IMR-90 (cell line): ENCODE data around the gene ZFPM1. TPM values are rescaled to one million over a fixed set of nuclear protein-coding genes. Genes with fewer than 3 reads are reported as not detected.

ENCODE experiments used
- ATAC-seq: fragments of 200-7000 bp; cut with Tn5 transposase; 2 replicates; pipeline ENCODE4 v1.9.1; 2020; ENCODE audit warnings: low read depth, mild to moderate bottlenecking, moderate library complexity
- BruUV-seq: library from RNA; stranded (reverse); fragments of 400-500 nt; replicated peaks from 2 replicates; lab custom pipeline; 2021; lab: Mats Ljungman, UMichigan
- CTCF ChIA-PET: fragments of 300-600 bp; formaldehyde crosslinking; extraction: SDS; loops from one replicate; lab custom pipeline; 2021; ENCODE audit warnings: antibody characterized with exemption; lab: Yijun Ruan, JAX
- POLR2A ChIA-PET: fragments of 300-600 bp; sonication (Branson Sonifier 250); formaldehyde crosslinking; loops from one replicate; lab custom pipeline; 2022; ENCODE audit warnings: antibody characterized with exemption; ENCODE audit not compliant: unreplicated experiment; lab: Charles Lee
- DNase-seq: peaks from one replicate; pipeline ENCODE4 v3.0.0; 2013
- H2AFZ ChIP-seq: replicated peaks from 2 replicates; pipeline ENCODE3; 2013; ENCODE audit warnings: low read length, mild to moderate bottlenecking; ENCODE audit not compliant: poor library complexity
- H2AK5ac ChIP-seq: 2 replicates; pipeline ENCODE4 v1.6.1; 2013; ENCODE audit warnings: low read depth, low read length, inconsistent platforms
- H2AK9ac ChIP-seq: replicated peaks from 2 replicates; pipeline ENCODE3; 2013; ENCODE audit warnings: mild to moderate bottlenecking, low read depth, low read length, moderate library complexity; ENCODE audit not compliant: poor library complexity
- H2BK120ac ChIP-seq: 2 replicates; pipeline ENCODE4 v1.6.1; 2013; ENCODE audit warnings: low read depth, low read length, inconsistent platforms
- H2BK15ac ChIP-seq: 3 replicates; pipeline ENCODE4 v1.6.1; 2013; ENCODE audit warnings: low read depth, low read length, inconsistent platforms
- H2BK20ac ChIP-seq: 2 replicates; pipeline ENCODE4 v1.6.1; 2013; ENCODE audit warnings: low read depth, mild to moderate bottlenecking, inconsistent platforms, low read length, moderate library complexity
- H2BK5ac ChIP-seq: 2 replicates; pipeline ENCODE4 v1.6.1; 2013; ENCODE audit warnings: mild to moderate bottlenecking, low read depth, low read length, inconsistent platforms; ENCODE audit not compliant: poor library complexity, severe bottlenecking
- H3K14ac ChIP-seq: replicated peaks from 2 replicates; pipeline ENCODE4 v1.6.1; 2013; ENCODE audit warnings: low read depth, low read length, inconsistent platforms
- H3K18ac ChIP-seq: 2 replicates; pipeline ENCODE4 v1.6.1; 2013; ENCODE audit warnings: low read depth, low read length, control low read depth
- H3K23ac ChIP-seq: 2 replicates; pipeline ENCODE4 v1.6.1; 2013; ENCODE audit warnings: low read depth, low read length, inconsistent platforms
- H3K27ac ChIP-seq: 2 replicates; pipeline ENCODE4 v1.5.1; 2013; ENCODE audit warnings: mild to moderate bottlenecking, control low read depth, low read length; ENCODE audit not compliant: insufficient read depth
- H3K27me3 ChIP-seq: 2 replicates; pipeline ENCODE4 v1.6.1; 2013; ENCODE audit warnings: low read length; ENCODE audit not compliant: control insufficient read depth, insufficient read depth
- H3K36me3 ChIP-seq: 2 replicates; pipeline ENCODE4 v1.6.1; 2013; ENCODE audit warnings: low read length, mixed read lengths; ENCODE audit not compliant: control insufficient read depth, insufficient read depth
- H3K4ac ChIP-seq: 2 replicates; pipeline ENCODE4 v1.6.1; 2013; ENCODE audit warnings: low read depth, low read length, inconsistent platforms
- H3K4me1 ChIP-seq: 2 replicates; pipeline ENCODE4 v1.6.1; 2013; ENCODE audit warnings: low read length, mixed read lengths; ENCODE audit not compliant: control insufficient read depth, insufficient read depth
- H3K4me2 ChIP-seq: 2 replicates; pipeline ENCODE4 v1.6.1; 2013; ENCODE audit warnings: low read depth, mild to moderate bottlenecking, control low read depth, low read length, moderate library complexity
- H3K4me3 ChIP-seq: 2 replicates; pipeline ENCODE4 v1.5.1; 2013; ENCODE audit warnings: low read depth, mild to moderate bottlenecking, control low read depth, low read length, moderate library complexity; ENCODE audit not compliant: insufficient read depth
- H3K56ac ChIP-seq: 2 replicates; pipeline ENCODE4 v1.6.1; 2013; ENCODE audit warnings: low read length, inconsistent platforms; ENCODE audit not compliant: insufficient read depth; ENCODE audit errors: extremely low read depth
- H3K79me1 ChIP-seq, 2 experiments: 2 replicates each; pipeline ENCODE4 v1.6.1; 2013; ENCODE audit warnings: low read length in 2 of 2, inconsistent platforms in 1 of 2, low read depth in 1 of 2
- H3K9ac ChIP-seq: 2 replicates; pipeline ENCODE4 v1.6.1; 2013; ENCODE audit warnings: low read depth, low read length, control low read depth
- H3K9me1 ChIP-seq: 2 replicates; pipeline ENCODE4 v1.6.1; 2013; ENCODE audit warnings: low read length, inconsistent platforms; ENCODE audit not compliant: insufficient read depth
- H3K9me3 ChIP-seq: 2 replicates; pipeline ENCODE4 v1.6.1; 2013; ENCODE audit warnings: low read length; ENCODE audit not compliant: control insufficient read depth, insufficient read depth
- H4K20me1 ChIP-seq: 2 replicates; pipeline ENCODE4 v1.6.1; 2013; ENCODE audit warnings: low read length, inconsistent platforms; ENCODE audit not compliant: insufficient read depth
- H4K5ac ChIP-seq: 2 replicates; pipeline ENCODE4 v1.6.1; 2013; ENCODE audit warnings: mild to moderate bottlenecking, low read depth, low read length, control low read depth
- H4K8ac ChIP-seq, 2 experiments: 2 replicates each; pipeline ENCODE4 v1.6.1; 2013; ENCODE audit warnings: low read depth in 2 of 2, low read length in 2 of 2, control low read depth in 1 of 2, inconsistent platforms in 1 of 2
- H4K91ac ChIP-seq: 2 replicates; pipeline ENCODE4 v1.6.1; 2013; ENCODE audit warnings: low read depth, low read length, inconsistent platforms; ENCODE audit not compliant: insufficient read depth
- BHLHE40 ChIP-seq: fragments of 150-350 bp; IDR thresholded peaks from 2 replicates; pipeline ENCODE4 v1.6.1; 2016; ENCODE audit warnings: mild to moderate bottlenecking, low read depth, low read length
- CEBPB ChIP-seq: IDR thresholded peaks from 2 replicates; pipeline ENCODE4 v1.6.1; 2012; ENCODE audit warnings: low read depth, low read length, improper control_type of control experiment
- MAFK ChIP-seq: IDR thresholded peaks from 2 replicates; pipeline ENCODE4 v1.6.1; 2012; ENCODE audit warnings: low read depth, low read length, improper control_type of control experiment
- MAZ ChIP-seq: IDR thresholded peaks from 2 replicates; pipeline ENCODE4 v1.6.1; 2012; ENCODE audit warnings: low read depth, mild to moderate bottlenecking, low read length, improper control_type of control experiment, moderate library complexity, borderline replicate concordance
- MXI1 ChIP-seq: IDR thresholded peaks from 2 replicates; pipeline ENCODE4 v1.6.1; 2012; ENCODE audit warnings: low read depth, mild to moderate bottlenecking, low read length, moderate library complexity, borderline replicate concordance
- NFE2L2 ChIP-seq: fragments of 150-350 bp; IDR thresholded peaks from 2 replicates; pipeline ENCODE4 v1.6.1; 2016; ENCODE audit warnings: low read depth, mild to moderate bottlenecking, low read length
- POLR2A ChIP-seq: IDR thresholded peaks from 2 replicates; pipeline ENCODE4 v1.6.1; 2012; ENCODE audit warnings: mild to moderate bottlenecking, low read depth, low read length
- RAD21 ChIP-seq: IDR thresholded peaks from 2 replicates; pipeline ENCODE4 v1.6.1; 2012; ENCODE audit warnings: low read length, improper control_type of control experiment
- RCOR1 ChIP-seq: IDR thresholded peaks from 2 replicates; pipeline ENCODE4 v1.6.1; 2012; ENCODE audit warnings: mild to moderate bottlenecking, low read length, improper control_type of control experiment; ENCODE audit not compliant: insufficient replicate concordance
- whole genome bisulfite sequencing, 2 experiments: methylation state at CpG; one replicate each; pipeline versions ENCODE4 v1.1.5 to v1.1.7; 2013; ENCODE audit warnings: missing lambda C conversion rate in 2 of 2; ENCODE audit not compliant: insufficient read length in 1 of 2; ENCODE audit errors: extremely low coverage in 2 of 2; 5-methylcytosine and 5-hydroxymethylcytosine counted together
- dilution Hi-C: fragments of 300-500 bp; cut with HindIII; formaldehyde crosslinking; loops from one replicate; pipeline ENCODE4 v1.14.3; 2018; ENCODE audit warnings: low sequenced_read_pairs; ENCODE audit not compliant: unreplicated experiment
- in situ Hi-C: fragments of 300-500 bp; cut with MboI; formaldehyde crosslinking; loops from 3 replicates; pipeline ENCODE4 v1.14.3; 2019; ENCODE audit warnings: low sequenced_read_pairs, inconsistent platforms, mixed read lengths
- intact Hi-C: fragments of 100-400 bp; cut with micrococcal nuclease; formaldehyde crosslinking; loops from 2 replicates; pipeline ENCODE4 v1.10.0; 2022
- polyA plus RNA-seq, 3 experiments: library from polyadenylated mRNA; depleted of rRNA; stranded (reverse); fragments of >200 nt; gene quantifications; 2 replicates each; pipeline ENCODE4 v1.2.3, GENCODE V29; 2012; ENCODE audit warnings: low replicate concordance in 1 of 3
- total RNA-seq: library from RNA; depleted of rRNA; stranded (reverse); fragments of >200 nt; gene quantifications from 2 replicates; pipeline ENCODE4 v1.2.3, GENCODE V29; 2012
- TF ChIP-seq, protein P1 (sequence below): fragments of 150-350 bp; IDR thresholded peaks from 2 replicates; pipeline ENCODE4 v1.6.1; 2017; ENCODE audit warnings: mild to moderate bottlenecking, antibody characterized with exemption, low read length, low read depth
- TF ChIP-seq, protein P2 (sequence below): fragments of 150-350 bp; IDR thresholded peaks from 2 replicates; pipeline ENCODE4 v1.6.1; 2016; ENCODE audit warnings: low read depth, mild to moderate bottlenecking, low read length, moderate library complexity, borderline replicate concordance

The ZFPM1 gene
- total and polyA plus RNA-seq, 2 of the 4 experiments (the other 2 are of a cell fraction), result 0.36 to 1.1 TPM

DNA sequence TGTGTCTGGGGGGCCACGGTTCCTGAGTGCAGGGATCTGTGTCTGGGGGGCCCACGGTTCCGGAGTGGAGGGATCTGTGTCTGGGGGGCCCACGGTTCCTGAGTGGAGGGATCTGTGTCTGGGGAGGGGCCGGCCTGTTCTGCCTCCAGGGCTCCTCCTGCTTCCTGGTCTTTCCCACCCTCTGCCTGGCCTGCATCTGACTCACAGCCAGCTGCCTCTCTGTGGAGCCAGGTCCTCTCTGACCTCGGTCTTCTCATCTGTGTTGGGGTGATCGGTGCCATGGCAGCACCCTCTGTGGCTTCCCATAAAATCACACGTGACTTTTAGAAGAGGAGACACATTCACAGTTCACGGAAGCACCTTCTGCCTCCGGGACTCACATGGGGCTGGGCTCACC lies 50.3 kb downstream of the ZFPM1 start:
- Histone ChIP-seq H3K4ac (no peak overlapping the region), H2BK120ac (no peak overlapping the region), H3K14ac (no peak overlapping the region), H3K56ac (no peak overlapping the region), H3K79me1 (no peaks in the 10 kb centered on the region), H3K9ac (no peak overlapping the region), H3K4me2 (no peak overlapping the region), H4K20me1 (peaks cover 7% of the 10 kb centered on the region), H3K27me3 (no peaks in the 10 kb centered on the region), H2AK5ac (no peak overlapping the region), H3K23ac (no peak overlapping the region), H2BK20ac (no peak overlapping the region), H3K4me1 (no peaks in the 10 kb centered on the region), H3K18ac (no peak overlapping the region), H2BK15ac (no peak overlapping the region), H3K9me1 (no peaks in the 10 kb centered on the region), H3K36me3 (peaks cover 4% of the 10 kb centered on the region), H4K5ac (no peak overlapping the region), H2BK5ac (no peak overlapping the region), H4K8ac (no peak overlapping the region), H3K4me3 (no peak overlapping the region), H3K27ac (no peak overlapping the region), H4K91ac (no peak overlapping the region), H3K9me3 (no peaks in the 10 kb centered on the region), H2AFZ (no peak overlapping the region), H2AK9ac (no peak overlapping the region)
- intact Hi-C loops (loop anchor here (2.0 kb wide), 1 partner anchor 49 kb away; no protein-coding TSS in a partner anchor), in situ Hi-C loops (no loop called here), dilution Hi-C loops (no loop called here)
- TF ChIP-seq MAFK (no peak), RAD21 (no peak), MAZ (no peak), POLR2A (no peak), BHLHE40 (no peak), CEBPB (no peak), RCOR1 (no peak), NFE2L2 (no peak), MXI1 (no peak)
- TF ChIP-seq, protein P1, sequence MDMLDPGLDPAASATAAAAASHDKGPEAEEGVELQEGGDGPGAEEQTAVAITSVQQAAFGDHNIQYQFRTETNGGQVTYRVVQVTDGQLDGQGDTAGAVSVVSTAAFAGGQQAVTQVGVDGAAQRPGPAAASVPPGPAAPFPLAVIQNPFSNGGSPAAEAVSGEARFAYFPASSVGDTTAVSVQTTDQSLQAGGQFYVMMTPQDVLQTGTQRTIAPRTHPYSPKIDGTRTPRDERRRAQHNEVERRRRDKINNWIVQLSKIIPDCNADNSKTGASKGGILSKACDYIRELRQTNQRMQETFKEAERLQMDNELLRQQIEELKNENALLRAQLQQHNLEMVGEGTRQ, result no peak
- TF ChIP-seq, protein P2, sequence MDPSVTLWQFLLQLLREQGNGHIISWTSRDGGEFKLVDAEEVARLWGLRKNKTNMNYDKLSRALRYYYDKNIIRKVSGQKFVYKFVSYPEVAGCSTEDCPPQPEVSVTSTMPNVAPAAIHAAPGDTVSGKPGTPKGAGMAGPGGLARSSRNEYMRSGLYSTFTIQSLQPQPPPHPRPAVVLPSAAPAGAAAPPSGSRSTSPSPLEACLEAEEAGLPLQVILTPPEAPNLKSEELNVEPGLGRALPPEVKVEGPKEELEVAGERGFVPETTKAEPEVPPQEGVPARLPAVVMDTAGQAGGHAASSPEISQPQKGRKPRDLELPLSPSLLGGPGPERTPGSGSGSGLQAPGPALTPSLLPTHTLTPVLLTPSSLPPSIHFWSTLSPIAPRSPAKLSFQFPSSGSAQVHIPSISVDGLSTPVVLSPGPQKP, result no peak
- no TSS peak for BruUV-seq
- ATAC-seq (no peak; the same call in 1 of the 2 replicates), DNase-seq (peak; percentile 25)
- CTCF ChIA-PET, result no interaction called here
- WGBS, 2 experiments, result 90% methylated on average over 6 of the region's 10 CpGs; no CpG with 5 or more reads in 1 of the 2 experiments
- POLR2A ChIA-PET, result no interaction called here
